Thoracic aorta (tissue), 2 donors: ENCODE results near the gene SERHL2. TPM values are rescaled to one million over a fixed set of nuclear protein-coding genes. Genes with fewer than 3 reads are reported as not detected.
"Not testable (repeated sequence)": the region's sequence is repeated elsewhere in the genome, so short reads cannot be mapped to it uniquely, and the experiment has no call there.

Source experiments
- ATAC-seq: fragments of 150-250 bp; one replicate; pipeline ENCODE4 v1.8.0; 2017; ENCODE audit warnings: low read depth; ENCODE audit not compliant: insufficient number of reproducible peaks, low FRiP score
- DNase-seq: peaks from one replicate; pipeline ENCODE4 v3.0.0-alpha.2; 2020; ENCODE audit warnings: low spot score
- H3K27ac ChIP-seq, 2 donors: fragments of 200-600 bp; sonication (generic); 1 replicate in 1 of 2; 2 replicates in 1 of 2; pipeline ENCODE4 v1.5.1; 2016; ENCODE audit warnings: mild to moderate bottlenecking in 2 of 2, moderate library complexity in 2 of 2
- H3K27me3 ChIP-seq: fragments of 200-600 bp; sonication (generic); replicated peaks from 2 replicates; pipeline ENCODE4 v1.6.0; 2016; ENCODE audit warnings: mild to moderate bottlenecking; ENCODE audit not compliant: insufficient read depth
- H3K36me3 ChIP-seq: fragments of 200-600 bp; sonication (generic); one replicate; pipeline ENCODE4 v1.5.1; 2016
- H3K4me1 ChIP-seq, 2 donors: fragments of 200-600 bp; sonication (generic); 1 replicate in 1 of 2; 2 replicates in 1 of 2; pipeline versions ENCODE4 v1.5.1 to v1.6.0; 2016; ENCODE audit warnings: low read depth in 2 of 2, mild to moderate bottlenecking in 1 of 2; ENCODE audit not compliant: control insufficient read depth in 1 of 2
- H3K4me3 ChIP-seq: fragments of 200-600 bp; sonication (generic); 2 replicates; pipeline ENCODE4 v1.5.1; 2016; ENCODE audit warnings: mild to moderate bottlenecking
- H3K9me3 ChIP-seq: fragments of 200-600 bp; sonication (generic); 2 replicates; pipeline ENCODE4 v1.5.1; 2016
- CTCF ChIP-seq: fragments of 200-600 bp; sonication (generic); IDR thresholded peaks from one replicate; pipeline ENCODE4 v1.5.1; 2019; ENCODE audit warnings: antibody characterized with exemption
- total RNA-seq, 2 donors: library from RNA; depleted of rRNA; stranded (reverse); fragments of >200 nt; gene quantifications; one replicate each; pipeline versions ENCODE4 v1.1.0 to v1.2.3, GENCODE V29; 2016

The SERHL2 gene
- total RNA-seq: 1 to 10 TPM in 1 of 2 donors, not detected in 1; 1.9 TPM

GRCh38 chr22:42553475-42554361 lies at the start of gene SERHL2:
Gene SERHL2 (plus strand): TSS chr22:42553956. CDS start chr22:42554021, 65 bp downstream.
- peak; percentile 81 for ATAC-seq
- H3K27ac ChIP-seq: no peak within 1 kb of the TSS
- TF ChIP-seq CTCF: no peak
- H3K9me3 ChIP-seq: no peaks in the 10 kb centered on the region
- H3K4me3 ChIP-seq: peak within 1 kb of the TSS; percentile 83
- H3K27me3 ChIP-seq: no peaks in the 10 kb centered on the region
- peak; percentile 30 for DNase-seq
- no peaks in the 10 kb centered on the region for H3K36me3 ChIP-seq
- H3K4me1 ChIP-seq: peaks cover 3 to 7% of the 10 kb centered on the region in 2 donors

DNA sequence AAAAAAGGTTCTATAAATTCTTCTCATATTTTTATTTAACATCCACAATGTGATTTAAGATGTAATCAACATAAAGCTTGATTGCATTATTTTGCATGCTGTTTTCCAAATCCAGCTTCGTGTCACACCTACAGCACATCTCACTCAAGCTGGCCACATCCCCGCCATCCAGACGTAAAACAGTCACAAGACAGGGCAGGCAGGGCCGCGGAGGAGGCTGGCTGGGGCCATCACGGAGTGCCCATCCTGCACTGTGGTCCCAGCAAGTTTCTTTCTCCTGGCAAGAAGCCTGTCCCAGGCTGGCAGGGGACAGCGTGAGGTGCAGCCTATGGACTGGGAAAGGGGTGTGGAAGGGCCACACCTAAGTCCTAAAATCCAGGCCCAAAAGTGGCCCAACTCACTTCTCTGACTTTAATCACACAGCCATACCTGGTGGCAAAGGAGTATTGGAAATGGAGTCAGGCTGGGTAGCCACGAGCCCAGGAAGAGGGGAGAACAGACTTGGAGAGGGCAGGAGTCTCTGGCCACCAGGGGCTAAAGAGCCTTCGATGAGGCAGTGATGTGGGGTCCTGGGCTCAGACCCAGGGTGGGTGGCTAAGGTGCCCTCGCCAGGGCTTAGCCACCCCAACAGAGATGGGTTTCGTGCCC lies 45.3 kb upstream of the SERHL2 start:
- H3K4me3 ChIP-seq, H3K27ac ChIP-seq, DNase-seq, ATAC-seq, H3K4me1 ChIP-seq, H3K27me3 ChIP-seq, H3K36me3 ChIP-seq, H3K9me3 ChIP-seq: not testable (repeated sequence)

DNA sequence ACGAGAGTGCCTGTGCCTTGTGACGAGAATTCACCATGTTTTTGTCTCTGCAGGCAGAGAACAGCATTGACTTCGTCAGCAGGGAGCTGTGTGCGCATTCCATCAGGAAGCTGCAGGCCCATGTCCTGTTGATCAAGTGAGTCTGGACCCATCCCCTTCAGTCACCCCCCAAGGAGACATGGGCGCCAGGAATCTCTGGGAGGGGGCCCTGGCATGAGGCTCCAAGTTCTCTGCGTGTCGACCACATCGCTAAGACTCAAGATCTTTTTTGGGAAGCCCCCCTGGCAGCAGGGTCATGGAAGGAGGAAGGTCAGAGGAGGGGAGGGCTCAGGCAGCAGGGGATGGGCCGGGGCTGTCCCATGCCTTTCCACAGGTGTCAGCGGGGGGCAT lies 44.8 kb upstream of the SERHL2 start:
- DNase-seq, H3K36me3 ChIP-seq, H3K4me1 ChIP-seq, H3K4me3 ChIP-seq, H3K27ac ChIP-seq, H3K27me3 ChIP-seq, H3K9me3 ChIP-seq, ATAC-seq: not testable (repeated sequence)

DNA sequence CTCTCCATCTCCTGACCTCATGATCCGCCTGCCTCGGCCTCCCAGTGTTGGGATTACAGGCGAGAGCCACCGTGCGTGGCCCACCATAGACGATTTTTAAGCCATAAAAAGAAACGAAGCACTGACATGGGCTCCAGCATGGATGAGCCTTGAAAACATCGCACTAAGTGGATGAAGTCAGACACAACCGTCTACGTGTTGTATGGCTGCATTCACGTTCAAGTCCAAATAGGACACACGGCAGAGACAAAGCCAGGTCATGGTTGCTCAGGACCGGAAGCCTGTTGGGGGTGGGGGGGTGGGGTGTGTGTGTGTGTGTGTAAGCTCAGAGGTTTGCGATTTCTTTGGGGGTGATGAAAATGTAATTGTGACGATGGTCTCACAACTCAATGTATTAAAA lies 44.2 kb upstream of the SERHL2 start:
- no peak for ATAC-seq
- Histone ChIP-seq H3K36me3 (peaks cover 4% of the 10 kb centered on the region), H3K9me3 (no peaks in the 10 kb centered on the region), H3K4me3 (no peak overlapping the region), H3K4me1 (no peaks in the 10 kb centered on the region), H3K27ac (no peak overlapping the region), H3K27me3 (no peaks in the 10 kb centered on the region)
- no peak for DNase-seq
- TF ChIP-seq CTCF: no peak

DNA sequence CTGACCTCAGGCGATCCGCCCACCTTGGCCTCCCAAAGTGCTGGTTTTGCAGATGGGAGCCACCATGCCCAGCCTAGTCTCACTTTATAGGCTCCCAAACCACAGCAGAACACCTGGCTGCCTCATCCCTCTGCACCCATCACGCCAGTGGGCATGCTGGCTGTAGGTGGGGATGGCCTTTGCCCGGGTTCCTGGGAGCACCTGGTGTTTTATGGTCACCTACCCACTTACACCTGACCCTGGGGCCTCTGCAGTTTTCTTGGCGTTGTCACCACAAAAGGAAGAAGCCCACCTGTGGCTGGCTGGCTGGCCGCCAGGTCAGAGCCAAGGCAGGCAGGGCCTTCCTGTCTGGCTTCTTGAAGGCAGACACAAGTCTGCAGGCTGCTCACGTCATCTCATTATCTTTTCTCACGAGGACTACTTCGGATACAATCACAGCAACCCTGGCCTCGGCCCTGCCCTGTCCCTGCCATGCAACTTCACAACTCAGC lies 42.3 kb upstream of the SERHL2 start:
- DNase-seq: no peak

GRCh38 chr22:42512273-42512990 lies 41.3 kb upstream of the SERHL2 start:
- not testable (repeated sequence) for H3K36me3 ChIP-seq, H3K27ac ChIP-seq, H3K4me3 ChIP-seq, H3K4me1 ChIP-seq, H3K9me3 ChIP-seq, ATAC-seq, H3K27me3 ChIP-seq, DNase-seq

More for the DNA sequence above, 42.3 kb upstream of the SERHL2 start:
- H3K36me3 ChIP-seq: peaks cover 4% of the 10 kb centered on the region
- H3K27me3 ChIP-seq: no peaks in the 10 kb centered on the region
- no peaks in the 10 kb centered on the region for H3K9me3 ChIP-seq
- no peaks in the 10 kb centered on the region for H3K4me1 ChIP-seq
- no peak overlapping the region for H3K27ac ChIP-seq
- no peak for ATAC-seq
- no peak overlapping the region for H3K4me3 ChIP-seq
- no peak for TF ChIP-seq CTCF

- not testable (repeated sequence) for H3K27me3 ChIP-seq, ATAC-seq, H3K9me3 ChIP-seq, H3K27ac ChIP-seq, H3K4me1 ChIP-seq, DNase-seq, H3K4me3 ChIP-seq, H3K36me3 ChIP-seq
Observed at GRCh38 chr22:42514331-42514730, 39.4 kb upstream of the SERHL2 start.

DNA sequence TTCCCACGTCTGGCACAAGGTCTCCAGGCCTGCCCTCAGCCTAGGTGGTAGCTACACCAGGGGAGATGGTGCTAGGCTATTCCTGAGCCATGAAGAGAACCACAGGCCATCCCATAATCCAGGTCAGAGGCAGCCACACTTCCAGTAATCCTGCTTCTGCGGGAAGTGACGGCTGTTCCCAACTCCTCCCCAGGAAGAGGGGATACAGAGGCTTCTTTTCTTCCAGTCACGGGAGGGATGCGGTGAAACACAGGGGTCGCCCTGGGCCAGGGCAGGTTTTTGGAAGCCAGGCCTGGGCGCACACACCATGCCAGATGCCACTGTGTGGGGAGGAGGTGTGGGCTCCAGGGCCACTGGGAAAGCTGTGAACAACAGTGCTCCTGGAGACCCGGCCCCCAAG lies 38.5 kb upstream of the SERHL2 start:
- not testable (repeated sequence) for H3K27me3 ChIP-seq, H3K4me3 ChIP-seq, H3K36me3 ChIP-seq, ATAC-seq, H3K9me3 ChIP-seq, H3K4me1 ChIP-seq, H3K27ac ChIP-seq, DNase-seq
